ENCODE measurements around the gene CDR2.
"Not testable (repeated sequence)": the region's sequence is repeated elsewhere in the genome, so short reads cannot be mapped to it uniquely, and the experiment has no call there.

The CDR2 gene

DNA sequence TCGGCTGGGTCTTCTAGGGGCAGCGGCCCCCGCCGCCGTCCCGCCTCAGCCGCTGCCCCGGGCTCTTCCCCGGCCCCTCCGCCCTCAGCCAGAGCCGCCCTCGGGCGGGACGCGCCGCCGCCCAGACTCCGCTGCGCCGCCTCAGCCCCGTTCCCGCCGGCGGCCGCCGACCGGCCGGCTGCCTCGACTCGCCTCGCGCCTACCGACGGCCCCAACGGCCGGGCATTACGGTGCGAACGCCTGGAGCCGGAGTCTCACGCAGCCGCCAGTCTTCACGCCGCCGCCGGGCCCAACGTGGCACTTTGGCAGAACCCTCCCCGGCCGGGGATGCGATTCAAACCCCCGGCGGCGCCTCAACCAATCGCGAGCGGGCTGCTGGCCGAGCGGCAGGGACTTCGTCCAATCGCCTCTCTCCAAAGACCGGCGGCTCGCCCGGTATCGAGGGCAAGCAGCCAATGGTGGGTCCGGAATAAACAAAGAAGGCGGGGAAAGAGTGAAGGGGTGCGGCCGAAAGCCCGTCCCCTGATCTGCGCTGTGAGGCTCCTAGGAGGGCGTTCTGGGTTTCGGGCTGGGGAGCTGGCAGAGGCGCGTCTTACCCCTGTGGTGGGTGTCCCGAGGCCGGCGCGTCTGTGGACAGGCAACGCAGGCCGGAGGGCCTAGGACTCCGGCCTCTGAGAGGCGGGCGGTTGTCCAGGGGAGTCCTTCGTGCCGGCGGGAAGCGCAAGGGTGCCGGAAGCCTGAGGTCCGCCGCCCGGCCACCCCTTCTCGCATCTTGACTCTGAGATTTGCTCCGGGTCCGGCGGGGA is at the start of gene CDR2:
TSS of gene CDR2 (minus strand) at position 309 of the 806 bp plus-strand sequence. CDS start 310 bp downstream, outside the sequence.
- DNase-seq (ENCODE audit: low read depth) = peak; percentile 97

DNA sequence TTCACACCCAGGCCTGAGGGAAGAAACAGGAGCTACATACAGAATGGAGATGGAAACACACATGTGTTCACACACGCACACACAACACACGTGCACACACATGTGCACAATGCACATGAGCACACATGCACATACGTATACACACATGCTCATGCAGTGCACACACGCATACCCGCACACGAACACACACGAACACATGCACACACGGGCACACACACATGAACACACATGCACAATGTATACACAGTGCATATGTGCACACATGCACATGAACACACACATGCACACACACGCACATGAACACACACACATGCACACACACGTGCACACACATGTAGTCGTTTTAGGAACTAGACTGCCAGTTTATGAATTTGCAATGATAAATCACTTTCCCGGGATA is 49.3 kb upstream of the CDR2 start:
- no peak for DNase-seq (ENCODE audit: low read depth)

DNA sequence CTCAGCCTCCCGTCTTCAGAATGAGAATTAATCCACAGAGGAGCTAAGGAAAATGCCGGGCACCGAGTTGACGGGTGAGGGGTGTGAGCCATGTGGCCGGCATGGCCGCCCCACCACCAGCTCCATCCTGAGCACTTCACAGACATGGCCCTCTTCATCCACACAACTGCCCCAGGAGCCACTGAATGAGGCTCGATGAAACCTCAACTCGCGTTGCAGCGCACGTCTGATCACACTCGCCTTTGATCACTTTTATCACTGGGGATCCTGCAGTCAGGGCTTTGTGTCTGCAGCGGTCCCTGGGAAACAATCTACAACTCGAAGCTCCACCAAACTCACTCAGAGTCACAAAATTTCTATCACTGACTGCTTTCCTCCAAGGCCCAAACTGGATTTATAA is 46.7 kb upstream of the CDR2 start:
- no peak for DNase-seq (ENCODE audit: low read depth)

- DNase-seq (ENCODE audit: low read depth) = no peak
These were observed 46.3 kb upstream of the CDR2 start for GRCh38 chr16:22420606-22421135.

DNA sequence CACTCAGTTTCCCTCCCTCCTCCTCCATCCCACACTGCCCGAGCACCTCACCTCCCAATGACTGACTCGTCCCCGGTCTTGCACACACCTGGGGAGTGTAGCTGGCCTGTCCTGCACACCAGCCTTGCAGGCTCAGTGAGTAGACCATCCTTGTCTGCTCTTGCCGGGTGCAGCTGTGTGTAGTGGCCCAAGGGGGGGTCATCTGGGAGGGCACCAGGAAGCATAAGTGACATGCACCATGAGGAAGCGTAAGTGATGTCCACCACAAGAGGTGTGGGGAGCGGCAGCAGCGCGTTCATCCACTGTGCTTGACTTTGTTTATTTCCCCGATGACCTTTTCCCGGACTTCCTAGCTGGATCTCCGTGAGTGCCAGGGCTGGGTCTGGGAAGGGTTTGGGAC is 45.5 kb upstream of the CDR2 start:
- no peak for DNase-seq (ENCODE audit: low read depth)

DNA sequence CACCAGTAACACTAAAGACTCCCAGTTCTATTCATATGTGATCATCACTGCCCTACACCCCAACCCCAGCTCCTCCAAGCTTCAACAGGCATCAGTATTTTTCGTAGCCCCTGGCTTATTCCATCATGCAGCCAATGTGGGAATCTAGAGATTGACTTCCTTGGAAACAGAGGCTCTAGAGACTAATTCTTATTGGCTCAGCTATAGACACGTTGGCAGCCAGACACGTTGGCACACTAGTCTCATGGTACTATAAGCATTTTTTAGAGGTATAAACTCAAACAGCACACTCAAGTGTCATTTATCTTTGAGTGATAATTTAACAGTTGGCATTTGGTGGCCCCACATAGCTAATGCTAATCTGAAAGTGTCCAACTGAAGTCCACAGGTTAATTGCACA is 44.4 kb upstream of the CDR2 start:
- DNase-seq (ENCODE audit: low read depth) = no peak

DNA sequence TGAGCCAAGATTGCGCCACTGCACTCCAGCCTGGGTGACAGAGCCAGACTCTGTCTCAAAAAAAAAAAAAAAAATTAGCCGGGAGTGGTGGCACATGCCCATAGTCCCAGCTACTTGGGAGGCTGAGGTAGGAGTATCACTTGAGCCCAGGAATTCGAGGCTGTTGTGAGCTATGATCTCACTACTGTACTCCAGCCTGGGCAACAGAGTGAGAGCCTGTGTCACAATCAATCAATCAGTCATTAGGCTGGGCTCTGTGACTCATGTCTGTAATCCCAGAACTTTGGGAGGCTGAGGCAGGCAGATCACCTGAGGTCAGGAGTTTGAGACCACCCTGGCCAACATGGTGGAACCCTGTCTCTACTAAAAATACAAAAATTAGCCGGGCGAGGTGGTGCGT is 43.4 kb upstream of the CDR2 start:
- not testable (repeated sequence) for DNase-seq (ENCODE audit: low read depth)

- DNase-seq (ENCODE audit: low read depth) = no peak
These were observed 42.6 kb upstream of the CDR2 start for GRCh38 chr16:22417019-22417418.

- no peak for DNase-seq (ENCODE audit: low read depth)
These were observed 39.4 kb upstream of the CDR2 start for GRCh38 chr16:22413819-22414218.

DNA sequence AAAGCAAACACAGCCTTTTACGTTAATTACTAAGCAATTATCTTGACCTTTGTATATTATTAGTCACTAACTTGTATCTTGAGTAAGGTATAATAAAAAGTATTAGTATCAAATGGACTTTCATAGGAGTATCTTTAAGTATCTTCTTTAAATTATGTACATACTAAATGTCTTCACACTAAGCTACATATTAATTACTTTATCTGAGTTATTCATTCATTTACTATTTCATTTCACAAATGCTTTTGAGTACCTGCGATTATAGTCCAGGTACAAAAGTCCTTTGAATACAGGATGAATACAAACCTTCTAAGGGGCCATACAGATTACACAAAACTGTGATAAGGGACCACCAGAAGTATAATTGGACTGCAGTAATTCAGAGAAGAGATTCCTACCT is 33.1 kb upstream of the CDR2 start:
- DNase-seq (ENCODE audit: low read depth) = no peak

GRCh38 chr16:22402191-22402590 is 27.8 kb upstream of the CDR2 start:
- DNase-seq (ENCODE audit: low read depth) = no peak

DNA sequence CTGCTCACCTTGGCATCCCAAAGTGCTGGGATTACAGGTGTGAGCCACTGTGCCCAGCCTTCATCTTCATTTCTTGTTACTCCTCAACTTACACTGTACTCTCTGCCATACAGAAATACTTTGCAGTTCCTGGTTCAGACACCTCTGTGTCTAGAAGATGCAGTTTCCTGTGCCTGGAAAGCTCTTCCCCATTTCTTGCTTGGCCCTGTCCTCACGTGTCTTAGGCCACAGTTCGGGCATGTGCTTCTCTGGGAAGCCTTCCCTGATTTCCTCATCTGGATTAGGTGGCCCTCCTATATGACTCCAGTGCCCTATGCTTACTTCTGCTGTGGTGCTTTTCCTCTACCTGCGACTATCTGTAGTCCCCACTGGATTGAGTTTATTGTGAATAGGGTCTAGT is 26.5 kb upstream of the CDR2 start:
- DNase-seq (ENCODE audit: low read depth) = no peak

DNA sequence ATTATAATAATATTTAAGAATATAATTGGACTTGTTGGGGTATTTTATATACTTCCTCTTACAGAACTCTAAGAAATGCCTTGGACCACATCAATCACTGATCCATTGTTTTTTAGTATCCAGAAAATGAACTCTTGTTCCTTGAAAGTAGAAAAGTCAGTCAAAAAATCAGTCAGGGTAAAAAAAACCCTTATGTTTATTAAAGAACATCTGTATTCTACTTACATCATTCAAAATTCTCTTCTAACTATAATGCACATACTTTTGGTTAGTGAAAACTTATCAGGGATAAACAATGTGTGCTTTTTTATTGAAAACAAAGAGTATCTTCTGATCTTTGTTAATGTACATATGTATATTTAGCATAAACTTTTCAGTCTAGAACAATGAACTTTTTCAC is 23.5 kb upstream of the CDR2 start:
- DNase-seq (ENCODE audit: low read depth) = no peak

- no peak for DNase-seq (ENCODE audit: low read depth)
These were observed 23.0 kb upstream of the CDR2 start for GRCh38 chr16:22397464-22397863.

GRCh38 chr16:22395960-22396359 is 21.5 kb upstream of the CDR2 start:
- no peak for DNase-seq (ENCODE audit: low read depth)

GRCh38 chr16:22394121-22394520 is 19.7 kb upstream of the CDR2 start:
- DNase-seq (ENCODE audit: low read depth) = no peak

- no peak for DNase-seq (ENCODE audit: low read depth)
These were observed 13.8 kb upstream of the CDR2 start for GRCh38 chr16:22388101-22388644.

GRCh38 chr16:22386976-22387375 is 12.6 kb upstream of the CDR2 start:
- no peak for DNase-seq (ENCODE audit: low read depth)

DNA sequence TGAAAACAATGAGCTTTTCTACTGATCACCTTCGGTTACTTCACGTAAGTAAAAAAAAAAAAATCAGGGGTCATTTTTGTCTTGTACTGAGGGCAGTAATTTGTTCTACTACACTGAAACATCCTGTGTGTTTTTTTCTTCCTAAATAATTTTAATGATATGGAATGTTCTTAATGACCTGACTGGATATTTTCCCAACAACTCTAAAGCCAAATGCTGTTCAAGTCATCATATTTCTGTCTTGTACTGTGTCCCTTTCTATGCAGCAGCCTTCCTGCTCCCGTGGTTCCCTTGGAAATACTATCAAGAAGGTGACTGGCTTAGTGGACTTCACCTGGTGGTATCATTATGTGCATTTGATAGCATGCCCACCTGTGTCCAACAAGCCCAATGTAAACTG is 10.8 kb upstream of the CDR2 start:
- DNase-seq (ENCODE audit: low read depth) = no peak

DNA sequence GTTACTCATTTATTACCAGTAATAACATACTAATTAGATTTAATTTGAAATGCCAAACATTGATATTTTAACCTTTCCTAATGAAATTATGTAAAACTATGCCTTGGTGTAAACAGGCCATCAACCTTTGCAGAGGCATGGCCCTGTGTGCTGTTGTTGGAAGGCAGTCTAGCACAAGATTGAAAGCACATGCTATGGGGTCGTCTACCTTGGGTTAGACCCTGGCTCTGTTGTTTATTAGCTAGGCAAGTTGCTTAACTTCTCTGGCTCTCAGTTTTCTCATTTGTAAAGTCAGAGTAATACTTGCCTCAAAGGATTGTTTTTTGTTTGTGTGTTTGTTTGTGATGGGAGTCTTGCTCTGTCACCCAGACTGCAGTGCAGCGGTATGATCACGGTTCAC is 9.4 kb upstream of the CDR2 start:
- no peak for DNase-seq (ENCODE audit: low read depth)

DNA sequence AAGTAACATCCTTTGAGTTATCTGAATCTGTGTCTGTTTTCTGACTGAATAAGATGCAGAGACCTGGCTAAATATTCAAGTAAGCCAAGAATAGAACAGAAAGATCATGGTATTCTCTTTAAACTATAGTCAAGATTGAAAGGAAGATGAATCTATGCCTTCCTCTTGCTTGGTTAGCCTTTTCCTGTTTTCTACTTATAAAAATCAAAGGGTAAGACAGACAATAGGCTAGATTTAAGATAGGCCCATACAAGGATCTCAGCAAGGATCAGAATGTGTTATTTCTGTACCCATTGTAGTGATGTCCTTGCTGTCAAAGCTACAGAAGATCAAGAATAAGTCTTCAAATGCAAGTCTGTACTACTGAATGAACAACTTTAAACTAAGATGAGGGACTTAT is 7.0 kb upstream of the CDR2 start:
- no peak for DNase-seq (ENCODE audit: low read depth)

DNA sequence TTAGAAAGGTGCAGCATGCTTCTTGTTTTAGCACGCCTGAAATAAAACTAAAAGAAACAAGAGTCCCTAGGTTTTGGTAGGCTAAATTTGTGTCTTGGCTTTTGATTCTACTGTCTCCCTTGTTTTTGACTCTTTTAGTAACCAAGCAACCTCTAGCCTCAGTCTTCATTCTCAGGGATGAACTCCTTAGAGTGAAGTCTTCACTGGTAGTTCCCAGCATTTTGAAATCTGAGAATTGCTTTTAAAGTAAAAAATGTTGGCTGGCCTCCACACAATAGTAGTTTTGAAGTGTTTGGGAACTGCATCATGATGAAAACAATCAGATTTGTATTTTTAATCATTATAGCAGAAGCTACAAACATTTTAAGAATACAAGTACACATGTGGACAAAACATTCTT is 6.1 kb upstream of the CDR2 start:
- no peak for DNase-seq (ENCODE audit: low read depth)

GRCh38 chr16:22379656-22380055 is 5.2 kb upstream of the CDR2 start:
- DNase-seq (ENCODE audit: low read depth) = no peak
